ENCODE measurements around the gene KPTN.

DNA sequence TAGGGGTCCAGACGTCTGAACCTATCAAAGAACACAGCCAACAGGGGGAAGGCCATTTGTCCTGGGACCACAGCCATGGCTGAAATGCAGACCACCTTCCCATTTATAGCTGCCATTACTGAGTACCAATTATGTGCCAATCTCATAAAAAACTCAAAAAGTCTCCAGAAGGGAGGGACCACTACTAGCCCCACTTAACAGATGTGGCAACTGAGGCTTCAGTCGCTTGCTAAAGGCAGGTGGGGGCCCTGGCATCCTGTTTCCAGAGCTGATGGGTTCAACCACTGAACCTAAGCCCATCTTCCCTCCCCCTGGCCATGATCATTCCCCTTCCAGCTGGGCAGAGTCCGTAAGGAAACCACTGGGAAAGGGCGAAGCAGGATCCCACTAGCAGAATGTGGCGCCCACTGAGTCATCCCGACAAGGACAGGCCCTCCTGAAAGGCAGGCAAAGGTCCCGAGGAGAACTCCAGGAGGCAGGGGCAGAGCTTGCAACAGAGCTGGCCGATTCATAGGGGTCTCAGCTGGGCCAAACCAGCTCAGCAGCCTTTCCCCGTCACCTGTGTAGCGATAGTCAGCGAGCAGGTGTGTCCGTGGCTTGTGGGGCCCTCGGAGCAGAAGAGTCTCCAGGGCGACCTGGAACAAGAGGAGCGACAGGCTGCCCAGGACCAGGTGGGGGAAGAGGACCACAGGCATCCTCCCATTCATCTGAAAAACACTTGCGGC lies 45.2 kb upstream of the KPTN start:
- TF ChIP-seq, protein P1, sequence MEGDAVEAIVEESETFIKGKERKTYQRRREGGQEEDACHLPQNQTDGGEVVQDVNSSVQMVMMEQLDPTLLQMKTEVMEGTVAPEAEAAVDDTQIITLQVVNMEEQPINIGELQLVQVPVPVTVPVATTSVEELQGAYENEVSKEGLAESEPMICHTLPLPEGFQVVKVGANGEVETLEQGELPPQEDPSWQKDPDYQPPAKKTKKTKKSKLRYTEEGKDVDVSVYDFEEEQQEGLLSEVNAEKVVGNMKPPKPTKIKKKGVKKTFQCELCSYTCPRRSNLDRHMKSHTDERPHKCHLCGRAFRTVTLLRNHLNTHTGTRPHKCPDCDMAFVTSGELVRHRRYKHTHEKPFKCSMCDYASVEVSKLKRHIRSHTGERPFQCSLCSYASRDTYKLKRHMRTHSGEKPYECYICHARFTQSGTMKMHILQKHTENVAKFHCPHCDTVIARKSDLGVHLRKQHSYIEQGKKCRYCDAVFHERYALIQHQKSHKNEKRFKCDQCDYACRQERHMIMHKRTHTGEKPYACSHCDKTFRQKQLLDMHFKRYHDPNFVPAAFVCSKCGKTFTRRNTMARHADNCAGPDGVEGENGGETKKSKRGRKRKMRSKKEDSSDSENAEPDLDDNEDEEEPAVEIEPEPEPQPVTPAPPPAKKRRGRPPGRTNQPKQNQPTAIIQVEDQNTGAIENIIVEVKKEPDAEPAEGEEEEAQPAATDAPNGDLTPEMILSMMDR (IDR thresholded peaks at IDR 0.05): no peak
- TF ChIP-seq ZFX (IDR thresholded peaks at IDR 0.05; ENCODE audit: borderline replicate concordance): no peak
